Right hindlimb (tissue), 1 donor: ENCODE data around the gene HPCAL1.

ENCODE experiments used
- DNase-seq: peaks from one replicate; pipeline ENCODE4 v3.0.0-alpha.2; 2018

HPCAL1 gene

DNA sequence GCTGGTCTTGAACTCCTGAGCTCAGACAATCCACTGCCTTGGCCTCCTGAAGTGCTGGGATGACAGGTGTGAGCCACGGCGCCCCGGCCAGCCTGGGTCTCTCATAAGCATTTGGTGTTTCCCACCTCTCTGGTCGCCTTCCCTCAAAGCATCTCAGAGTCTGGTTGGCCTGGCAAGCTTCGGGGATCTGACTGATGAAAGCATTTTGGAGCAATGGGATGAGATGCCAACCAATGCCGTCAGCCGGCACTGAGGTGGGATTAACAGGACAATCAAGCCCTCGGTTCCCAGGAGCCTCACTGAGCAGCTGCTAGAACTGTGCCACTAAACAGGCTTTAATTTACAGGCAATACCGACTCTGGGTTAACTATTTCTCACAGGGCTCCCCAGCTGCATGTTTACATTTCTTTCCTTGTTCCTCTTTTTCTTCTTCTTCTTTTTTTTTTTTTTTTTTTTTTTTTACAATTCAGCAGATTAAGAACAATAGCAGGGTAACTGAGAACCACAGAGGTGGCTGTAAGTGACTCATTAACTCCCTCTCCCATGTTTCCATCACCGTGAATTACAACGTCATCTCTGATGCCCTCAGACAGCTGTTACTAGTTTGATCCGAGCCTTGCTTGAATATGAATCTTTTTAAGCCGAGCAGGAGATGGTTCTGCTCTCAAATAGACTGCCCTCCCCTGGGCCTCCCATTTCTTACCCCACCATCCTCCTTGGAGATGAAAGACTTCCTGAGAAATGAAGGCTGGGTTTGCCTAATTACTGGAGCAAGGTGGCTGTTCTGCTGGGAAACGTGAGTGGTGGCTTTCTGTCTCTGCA, 107.5 kb downstream of the HPCAL1 start:
- peak; percentile 80 for DNase-seq

DNA sequence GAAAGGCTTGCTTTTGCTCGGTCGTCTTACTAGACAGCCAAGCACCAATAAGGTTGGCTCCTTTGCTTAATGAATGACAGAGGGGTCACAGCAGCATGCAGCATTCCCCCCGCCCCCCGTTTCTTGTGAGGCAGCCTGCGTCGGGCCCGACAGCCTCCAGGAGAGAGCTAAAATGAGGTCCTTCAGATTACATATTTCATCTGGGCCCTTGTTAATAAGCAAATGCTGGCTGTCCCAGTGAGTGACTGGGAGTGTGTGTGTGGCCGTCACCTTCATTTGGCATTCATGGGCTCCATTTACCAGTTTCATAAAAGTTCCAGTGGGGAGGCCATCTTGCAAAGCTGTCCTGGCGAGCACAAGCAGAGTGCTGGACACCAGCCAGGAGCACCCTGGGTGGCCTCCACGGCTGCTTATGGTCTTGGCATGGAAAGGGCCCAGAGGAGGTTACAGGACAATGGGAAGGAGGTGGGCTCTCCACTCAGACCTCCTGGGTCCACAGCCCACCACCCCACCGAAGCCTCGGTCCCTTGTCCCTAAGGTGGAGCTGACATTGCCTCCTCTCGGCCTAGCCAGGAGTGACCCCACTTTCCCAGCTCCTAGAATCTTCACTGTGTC, 108.2 kb downstream of the HPCAL1 start:
- no peak for DNase-seq

DNA sequence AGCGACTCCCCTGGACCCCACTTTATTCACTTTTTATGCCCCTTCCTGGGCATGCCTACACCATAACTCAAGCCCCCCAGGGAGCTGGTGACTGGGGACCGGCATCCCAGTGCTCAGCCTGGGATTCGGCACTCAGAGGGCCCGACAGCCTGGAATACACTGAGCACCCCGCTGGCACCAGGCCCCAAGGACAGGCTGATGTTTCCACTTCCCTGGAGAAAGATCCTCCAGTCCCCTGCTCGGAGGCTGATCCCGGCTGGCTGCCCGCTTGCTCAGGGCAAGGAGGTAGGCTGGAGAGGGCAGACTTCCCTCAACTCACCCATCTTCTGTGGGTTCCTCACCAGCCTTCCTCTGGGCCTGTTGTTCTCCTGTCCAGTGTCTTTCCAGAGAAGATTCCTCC, 108.9 kb downstream of the HPCAL1 start:
- DNase-seq = no peak

DNA sequence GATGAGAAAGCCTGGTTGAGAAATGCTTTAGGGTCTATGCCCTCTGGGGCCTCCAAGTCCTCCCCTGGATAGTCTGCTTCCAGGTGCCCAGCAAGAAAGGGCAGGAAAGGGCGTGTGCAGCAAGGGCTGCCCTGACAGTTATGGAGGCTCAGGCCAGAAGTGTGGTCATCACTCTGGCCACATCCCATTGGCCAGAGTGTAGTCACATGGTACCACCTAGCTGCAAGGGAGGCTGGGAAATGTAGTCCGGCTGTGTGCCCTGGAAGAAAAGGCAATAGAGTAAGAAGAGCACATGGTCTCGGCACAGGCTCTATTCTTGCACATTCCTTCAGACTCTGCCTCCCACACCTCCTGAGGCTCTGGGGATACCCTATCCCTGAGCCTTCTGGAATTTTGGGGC, 109.7 kb downstream of the HPCAL1 start:
- no peak for DNase-seq

DNA sequence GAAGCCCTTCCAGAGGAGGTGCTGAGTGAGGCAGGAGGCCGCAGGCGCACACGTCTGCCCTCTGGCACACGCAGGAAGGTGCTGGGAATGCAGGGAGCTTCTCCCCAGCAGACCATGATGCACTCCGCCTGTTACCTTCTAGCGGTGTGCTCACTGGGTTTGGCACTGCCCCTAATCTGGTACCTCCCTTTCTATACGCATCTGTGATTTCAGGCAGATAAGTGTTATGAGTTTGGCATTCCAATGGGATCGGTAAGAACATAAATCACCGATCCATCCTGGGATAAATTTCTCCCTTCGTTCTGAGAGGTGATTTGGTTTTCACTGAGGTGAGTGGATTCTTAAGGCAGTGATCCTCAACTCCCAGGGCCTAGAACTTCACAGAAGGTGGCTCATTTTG, 110.8 kb downstream of the HPCAL1 start:
- DNase-seq = no peak

DNA sequence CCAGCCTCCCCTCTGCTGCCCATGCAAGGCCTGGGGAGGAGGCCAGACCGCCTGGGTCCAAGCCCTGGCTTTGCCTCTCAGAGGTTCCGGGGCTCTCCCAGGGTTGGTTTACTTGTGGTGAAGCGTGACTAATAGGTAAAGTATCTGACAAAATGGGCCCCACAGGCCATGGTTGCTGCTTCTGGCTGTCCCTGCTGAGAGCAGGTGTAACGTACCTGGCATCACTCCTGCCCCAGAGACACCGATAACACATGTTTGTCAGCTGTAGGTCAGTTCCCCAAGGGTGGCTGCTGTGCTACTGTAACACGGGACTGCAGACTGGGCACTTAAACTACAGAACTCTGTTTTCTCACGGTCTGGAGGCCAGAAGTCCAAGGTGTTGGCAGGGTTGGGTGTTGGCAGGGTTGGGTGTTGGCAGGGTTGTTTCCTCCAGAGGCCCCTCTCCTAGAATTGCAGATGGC, 111.3 kb downstream of the HPCAL1 start:
- DNase-seq = peak; percentile 54

DNA sequence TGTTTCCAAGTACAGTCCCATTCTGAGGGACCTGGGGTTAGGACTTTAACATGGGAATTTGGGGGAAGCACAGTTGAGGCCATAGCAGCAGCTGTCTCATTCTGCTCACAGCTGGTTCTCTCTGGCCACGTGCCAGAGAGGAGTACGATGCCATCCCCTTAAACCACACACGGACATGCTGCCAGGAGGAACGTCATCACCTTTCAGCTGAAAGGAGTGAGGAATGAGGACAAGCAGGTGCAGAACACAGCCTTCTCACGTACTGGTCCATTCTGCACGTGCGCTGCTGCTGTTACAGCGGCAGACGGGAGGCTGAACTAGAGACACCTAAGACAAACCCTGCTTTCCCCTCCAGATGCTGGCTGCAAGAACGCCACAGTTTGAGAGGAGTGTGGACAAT, 111.9 kb downstream of the HPCAL1 start:
- DNase-seq = peak; percentile 75

DNA sequence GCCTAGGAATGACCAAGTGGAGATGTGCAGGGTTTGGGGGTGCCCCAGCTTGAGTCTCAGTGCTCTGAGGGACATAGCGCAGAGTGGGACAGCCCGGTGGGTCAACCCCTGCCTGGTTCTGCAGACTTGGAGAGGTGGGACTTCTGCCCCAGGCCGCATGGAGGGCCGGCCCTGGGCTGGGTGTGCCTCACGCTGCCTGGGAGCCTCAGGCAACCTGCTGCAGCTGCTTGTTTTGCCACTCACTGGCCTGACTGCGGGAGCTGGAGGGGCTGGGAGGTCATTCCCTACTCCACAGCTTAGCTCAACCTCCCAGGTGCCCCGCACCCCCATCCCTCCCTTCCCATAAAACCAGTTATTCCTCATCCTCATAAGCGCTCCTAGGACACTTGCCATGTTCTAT, 112.3 kb downstream of the HPCAL1 start:
- no peak for DNase-seq

DNA sequence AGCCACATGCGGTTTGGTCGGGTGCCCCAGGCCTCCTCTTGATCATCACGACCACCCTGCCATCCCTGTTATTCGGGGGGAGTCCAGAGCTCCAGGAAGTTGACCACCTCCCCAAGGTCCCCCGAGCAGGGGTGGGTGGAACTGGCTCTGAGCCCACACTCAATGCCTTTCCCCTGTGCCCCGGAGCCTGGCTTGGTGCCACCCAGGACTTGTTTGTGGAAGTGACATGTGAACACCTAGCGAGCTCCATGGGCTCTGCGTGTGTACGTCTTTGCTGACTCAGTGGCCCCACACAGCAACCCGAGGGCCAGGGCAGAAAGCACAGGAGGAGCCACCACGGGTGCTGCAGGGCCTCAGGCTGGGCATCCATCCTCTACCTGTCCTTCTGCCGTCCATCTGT, 112.9 kb downstream of the HPCAL1 start:
- no peak for DNase-seq

DNA sequence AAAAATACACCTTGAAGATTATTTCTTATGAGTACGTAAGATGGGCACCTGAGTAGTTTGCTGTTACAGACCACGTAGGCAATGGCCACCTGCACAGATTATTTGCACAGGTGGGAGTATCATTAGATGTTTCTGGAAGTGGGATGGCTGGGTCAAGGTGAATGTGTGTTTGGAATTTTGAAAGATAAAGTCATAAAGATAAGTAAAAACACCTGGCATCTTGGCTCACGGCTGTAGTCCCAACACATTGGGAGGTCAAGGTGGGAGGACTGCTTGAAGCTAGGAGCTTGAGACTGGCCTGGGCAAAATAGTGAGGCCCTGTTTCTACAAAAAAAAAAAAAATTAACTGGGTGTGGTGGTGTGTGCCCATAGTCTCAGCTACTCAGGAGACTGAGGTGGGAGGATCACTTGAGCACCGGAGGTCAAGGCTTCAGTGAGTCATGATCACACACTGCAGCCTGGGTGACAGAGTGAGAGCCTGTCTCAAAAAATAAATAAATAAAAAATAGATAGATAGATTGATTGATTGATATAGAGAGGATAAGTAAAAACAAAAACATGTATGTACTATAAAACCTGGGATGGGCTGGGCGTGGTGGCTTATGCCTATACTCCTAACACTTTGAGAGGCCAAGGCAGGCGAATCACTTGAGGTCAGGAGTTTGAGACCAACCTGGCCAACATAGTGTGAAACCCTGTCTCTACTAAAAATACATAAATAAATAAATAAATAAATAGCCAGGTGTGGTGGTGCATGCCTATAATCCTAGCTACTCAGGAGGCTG, 115.0 kb downstream of the HPCAL1 start:
- DNase-seq = no peak

DNA sequence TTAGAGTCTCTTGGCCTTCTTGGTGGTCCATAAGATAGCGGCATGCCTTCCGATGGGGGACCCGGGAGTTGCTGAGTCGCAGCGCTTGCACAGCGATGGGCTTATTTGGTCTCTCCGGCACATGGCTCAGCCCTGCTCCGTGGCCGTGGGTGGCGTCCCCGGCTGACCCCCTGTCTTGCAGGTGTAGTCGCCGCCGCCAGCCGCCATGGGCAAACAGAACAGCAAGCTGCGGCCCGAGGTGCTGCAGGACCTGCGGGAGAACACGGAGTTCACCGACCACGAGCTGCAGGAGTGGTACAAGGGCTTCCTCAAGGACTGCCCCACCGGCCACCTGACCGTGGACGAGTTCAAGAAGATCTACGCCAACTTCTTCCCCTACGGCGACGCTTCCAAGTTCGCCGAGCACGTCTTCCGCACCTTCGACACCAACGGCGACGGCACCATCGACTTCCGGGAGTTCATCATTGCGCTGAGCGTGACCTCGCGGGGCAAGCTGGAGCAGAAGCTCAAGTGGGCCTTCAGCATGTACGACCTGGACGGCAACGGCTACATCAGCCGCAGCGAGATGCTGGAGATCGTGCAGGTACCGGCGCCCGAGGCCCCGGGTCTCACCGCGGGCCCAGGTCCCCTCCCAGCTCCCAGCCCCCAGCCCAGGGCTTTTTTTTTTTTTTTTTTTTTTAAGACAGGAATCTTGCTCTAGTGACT, 117.0 kb downstream of the HPCAL1 start:
- no peak for DNase-seq

DNA sequence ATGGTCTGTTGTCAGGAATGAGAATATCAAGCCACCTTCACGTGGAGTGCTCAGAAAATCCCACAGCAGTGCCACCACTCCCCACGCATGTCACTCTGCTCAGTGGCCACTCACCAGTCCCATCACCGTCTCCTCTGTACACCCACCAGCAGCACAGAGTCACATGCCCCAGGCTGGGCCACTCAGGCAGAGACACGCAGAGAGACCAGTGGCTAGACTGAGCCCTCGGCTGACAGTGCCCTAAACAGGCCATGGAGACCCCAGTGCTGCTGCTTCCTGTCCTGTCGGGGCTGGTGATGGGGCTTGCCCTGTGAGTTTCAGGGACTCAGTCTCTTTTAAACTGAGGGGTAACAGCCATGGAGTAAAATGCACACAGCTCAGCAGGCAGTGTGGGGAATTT, 119.5 kb downstream of the HPCAL1 start:
- no peak for DNase-seq

DNA sequence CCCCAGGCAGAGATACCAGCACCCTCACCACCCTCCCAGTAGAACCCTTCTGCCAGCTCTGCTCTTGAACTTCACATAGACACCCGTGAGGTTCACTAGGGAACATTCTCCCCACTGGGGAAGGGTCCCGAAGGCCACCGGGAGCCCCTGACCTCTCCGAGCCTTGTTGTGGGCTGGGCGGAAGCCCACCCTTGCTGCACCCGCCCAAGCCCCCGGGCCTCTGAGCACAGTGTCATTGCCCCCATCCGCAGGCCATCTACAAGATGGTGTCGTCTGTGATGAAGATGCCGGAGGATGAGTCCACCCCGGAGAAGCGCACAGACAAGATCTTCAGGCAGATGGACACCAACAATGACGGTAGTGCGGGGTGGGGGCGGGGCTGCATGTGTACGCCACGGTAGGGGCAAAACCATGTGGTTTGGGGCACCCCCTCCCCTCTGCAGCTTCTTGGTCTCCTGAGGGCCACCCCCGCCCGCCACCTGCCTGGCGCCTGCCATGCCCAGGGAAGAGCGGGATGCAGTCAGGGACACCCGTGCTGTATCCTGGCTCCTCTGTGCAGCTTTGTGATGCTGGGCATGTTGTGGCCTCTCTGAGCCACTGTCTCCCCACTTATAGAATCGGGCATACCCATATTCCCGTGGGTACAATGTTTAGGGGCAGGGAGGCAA, 120.2 kb downstream of the HPCAL1 start:
- no peak for DNase-seq

DNA sequence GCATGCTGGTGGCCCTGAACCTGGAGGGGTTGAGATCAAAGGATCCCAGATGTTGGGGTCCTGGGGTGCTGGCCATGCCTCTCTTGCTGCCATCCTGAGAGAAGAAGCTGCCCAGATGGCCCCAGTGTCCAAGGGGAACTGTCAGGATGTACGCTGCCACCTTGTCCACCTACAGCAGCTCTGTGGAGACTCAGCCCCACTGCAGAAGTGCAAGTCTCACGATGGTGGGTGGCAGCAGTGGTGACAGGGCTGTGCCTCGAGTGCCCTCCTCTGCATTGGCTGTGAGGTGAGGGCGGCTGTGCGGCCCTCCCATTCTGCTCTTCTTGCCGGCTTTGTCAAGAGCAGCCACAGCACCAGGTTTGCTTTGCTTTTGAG, 120.7 kb downstream of the HPCAL1 start:
- DNase-seq = no peak

DNA sequence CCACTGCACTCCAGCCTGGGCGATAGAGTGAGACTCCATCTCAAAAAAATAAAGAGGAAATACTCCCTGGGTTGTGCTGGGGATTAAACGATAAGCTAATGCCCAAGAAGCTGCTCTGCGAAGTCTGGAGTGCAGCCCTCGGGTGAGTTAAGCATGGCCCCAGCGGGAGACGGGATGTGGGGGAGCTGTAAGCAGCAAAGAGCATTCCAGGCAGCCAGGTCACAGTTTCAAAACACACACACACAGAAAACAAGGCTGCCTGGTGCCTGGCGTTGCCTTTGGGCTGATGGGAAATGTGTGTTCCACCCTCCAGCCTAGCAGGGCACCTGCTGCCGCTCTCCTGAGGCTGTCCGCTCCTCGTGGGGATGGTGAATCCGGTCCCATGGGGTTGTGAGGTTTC, 121.3 kb downstream of the HPCAL1 start:
- DNase-seq = no peak

DNA sequence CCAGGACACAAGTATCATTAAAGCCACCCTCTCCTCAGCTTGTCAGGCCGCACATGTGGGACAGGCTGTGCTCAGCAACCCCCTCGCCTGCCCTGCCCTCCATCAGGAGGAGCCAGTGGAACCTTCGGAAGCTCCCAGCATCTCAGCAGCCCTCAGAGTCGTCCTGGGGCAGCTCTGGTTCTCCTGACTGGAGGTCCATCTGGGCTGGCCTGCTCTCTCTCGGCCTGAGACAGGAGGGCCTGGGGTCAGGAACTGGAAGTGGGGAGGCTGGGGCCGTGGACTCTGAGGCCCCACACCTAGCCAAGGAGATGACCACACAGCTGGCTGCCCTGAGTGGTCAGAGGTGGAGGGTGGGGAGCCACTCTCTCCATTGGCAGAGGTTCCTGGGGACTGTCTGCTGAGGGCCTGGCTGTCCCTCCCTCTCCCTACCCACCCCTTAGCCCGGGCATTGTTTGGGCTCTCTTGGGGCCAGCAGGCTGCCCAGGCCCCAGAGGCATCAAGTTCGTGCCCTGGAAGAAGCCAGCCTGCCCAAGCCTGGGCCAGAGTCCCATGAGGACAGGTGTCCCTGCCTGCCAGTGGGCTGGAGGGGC, 122.3 kb downstream of the HPCAL1 start:
- no peak for DNase-seq

DNA sequence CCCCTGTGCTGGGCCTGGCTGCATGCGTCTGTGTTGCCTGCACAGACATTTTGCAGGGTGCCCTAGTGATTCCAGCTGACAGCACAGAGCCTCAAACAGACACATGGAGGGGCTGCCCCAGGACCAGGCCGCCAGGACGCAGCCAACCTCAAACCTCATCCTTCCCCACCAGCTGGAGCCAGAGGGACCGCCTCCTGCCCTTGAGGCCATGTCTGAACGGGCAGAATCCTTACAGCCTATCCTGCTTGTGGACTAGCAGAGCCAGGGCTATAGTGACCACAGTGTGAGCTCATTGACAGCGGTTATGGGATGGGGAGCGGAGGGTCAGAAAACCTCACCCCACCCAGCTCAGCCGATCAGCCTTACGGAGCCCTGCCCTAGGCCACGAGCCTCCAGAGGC, 123.0 kb downstream of the HPCAL1 start:
- DNase-seq = no peak

DNA sequence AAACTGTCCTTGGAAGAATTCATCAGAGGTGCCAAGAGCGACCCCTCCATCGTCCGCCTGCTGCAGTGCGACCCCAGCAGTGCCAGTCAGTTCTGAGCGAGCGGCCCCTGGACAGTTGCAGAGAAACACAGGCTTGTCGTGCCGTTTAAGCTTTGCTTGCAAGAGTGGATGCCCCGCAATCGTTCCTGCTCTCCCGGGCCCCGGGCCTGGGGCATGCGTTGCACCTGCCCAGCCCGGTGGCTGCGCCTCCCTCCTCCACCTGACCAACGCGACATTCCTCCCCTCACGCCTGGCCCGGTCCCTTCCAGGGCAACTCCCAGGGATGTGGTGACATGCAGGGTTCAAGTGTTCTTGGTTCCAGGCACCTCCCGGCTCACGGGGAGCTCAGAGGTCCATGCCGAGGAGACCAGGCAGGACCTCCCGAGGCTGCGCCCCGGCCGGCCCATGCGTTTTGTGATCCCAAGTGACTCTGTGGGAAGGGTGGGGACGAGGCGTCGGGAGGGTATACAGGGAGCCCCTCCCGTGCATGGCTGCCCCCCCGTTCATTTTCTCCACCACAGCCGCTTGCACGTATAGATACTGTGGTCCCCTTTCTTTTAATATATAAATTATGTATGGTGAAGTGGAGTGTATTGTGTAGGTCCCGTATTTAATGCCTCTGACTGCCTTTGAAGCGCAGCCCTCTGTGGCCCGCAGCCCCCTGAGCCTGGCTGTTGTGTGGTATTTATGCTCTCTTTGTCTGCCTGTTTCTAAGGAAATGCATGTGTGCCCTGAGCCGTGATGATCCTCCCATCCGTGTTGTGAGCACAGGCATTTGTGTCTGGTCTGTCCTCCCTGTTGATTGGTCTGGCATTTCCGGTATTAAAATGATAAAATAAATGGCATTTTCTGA, 124.3 kb downstream of the HPCAL1 start:
- no peak for DNase-seq

DNA sequence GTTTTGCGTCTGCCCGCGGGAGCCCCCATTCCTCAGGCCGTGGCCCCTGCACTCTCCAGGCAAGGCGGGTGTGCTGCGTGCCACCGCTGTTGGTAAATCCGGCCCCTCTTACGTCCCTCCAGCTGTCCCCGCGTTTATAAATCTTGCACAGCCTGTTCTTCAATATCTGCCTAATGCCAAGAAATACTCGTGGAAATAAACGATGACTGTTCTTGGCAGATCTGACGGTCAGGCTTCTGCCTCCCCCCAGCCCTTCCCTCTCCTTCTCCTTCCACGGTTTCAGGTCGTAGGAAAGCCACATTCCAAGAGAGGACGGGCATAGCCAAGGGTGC, 124.9 kb downstream of the HPCAL1 start:
- DNase-seq = no peak

DNA sequence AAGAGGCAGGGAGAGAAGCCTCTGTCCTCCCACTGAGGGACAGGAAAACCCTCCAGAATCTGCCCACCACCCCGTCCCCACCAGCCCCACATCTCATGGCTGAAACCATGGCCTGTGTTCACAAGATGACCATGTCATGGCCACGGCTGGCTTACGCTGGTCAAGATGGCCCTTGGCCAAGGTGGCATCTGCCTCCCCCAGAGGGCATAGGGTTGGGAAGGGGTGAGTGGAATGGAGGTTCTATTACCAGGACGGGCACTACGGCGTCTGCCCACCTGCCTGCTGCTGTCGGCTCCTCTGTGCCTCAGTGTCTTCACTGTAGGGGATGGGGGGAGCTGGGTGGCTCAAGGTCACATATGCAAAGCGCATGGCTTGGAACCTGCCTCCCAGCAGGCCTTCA, 125.7 kb downstream of the HPCAL1 start:
- no peak for DNase-seq

DNA sequence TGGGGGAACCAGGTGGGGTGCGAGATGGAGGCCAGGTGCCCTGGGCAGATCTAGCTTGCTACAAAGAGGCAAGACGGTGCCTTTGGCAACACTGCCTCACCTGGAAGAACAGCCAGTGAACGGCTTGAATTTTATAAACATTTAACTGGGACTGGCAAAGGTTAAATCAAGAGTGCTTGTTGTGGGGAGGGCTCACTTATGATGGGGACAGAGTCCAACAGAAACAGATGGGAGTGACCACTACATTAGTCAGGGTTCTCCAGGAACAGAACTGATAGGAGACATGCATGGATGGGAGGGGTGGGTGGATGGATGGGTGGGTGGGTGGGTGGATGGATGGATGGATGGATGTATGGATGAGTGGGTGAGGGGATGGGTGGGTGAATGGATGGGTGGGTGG, 126.2 kb downstream of the HPCAL1 start:
- DNase-seq = no peak
